SIG-M5 treated with dmso at 0.1 percent for 504 hours (cell line): ENCODE data around the gene GRID1.

Experiments
- DNase-seq: peaks from one replicate; lab custom pipeline; 2025; ENCODE audit not compliant: unreplicated experiment; lab: John Stamatoyannopoulos, UW

Gene GRID1

GRCh38 chr10:86153751-86154150, 212.8 kb downstream of the GRID1 start:
- DNase-seq = no peak

GRCh38 chr10:86152911-86153310, 213.7 kb downstream of the GRID1 start:
- DNase-seq = no peak

- DNase-seq = no peak
Observed at GRCh38 chr10:86152354-86152753, 214.2 kb downstream of the GRID1 start.

GRCh38 chr10:86151613-86152012, 215.0 kb downstream of the GRID1 start:
- DNase-seq = no peak

GRCh38 chr10:86149257-86149656, 217.3 kb downstream of the GRID1 start:
- DNase-seq = no peak

GRCh38 chr10:86148117-86148516, 218.5 kb downstream of the GRID1 start:
- no peak for DNase-seq

GRCh38 chr10:86144301-86144700, 222.3 kb downstream of the GRID1 start:
- DNase-seq = no peak

GRCh38 chr10:86141896-86142295, 224.7 kb downstream of the GRID1 start:
- DNase-seq = no peak

- DNase-seq = no peak
Observed at GRCh38 chr10:86139066-86139657, 227.4 kb downstream of the GRID1 start.

- no peak for DNase-seq
Observed at GRCh38 chr10:86138551-86139065, 228.0 kb downstream of the GRID1 start.

- no peak for DNase-seq
Observed at GRCh38 chr10:86137561-86137960, 229.0 kb downstream of the GRID1 start.

- DNase-seq = no peak
Observed at GRCh38 chr10:86136934-86137333, 229.7 kb downstream of the GRID1 start.

GRCh38 chr10:86135191-86135590, 231.4 kb downstream of the GRID1 start:
- DNase-seq = no peak

GRCh38 chr10:86130737-86131475, 235.7 kb downstream of the GRID1 start:
- DNase-seq = no peak

GRCh38 chr10:86130041-86130440, 236.6 kb downstream of the GRID1 start:
- no peak for DNase-seq

GRCh38 chr10:86128360-86128759, 238.2 kb downstream of the GRID1 start:
- no peak for DNase-seq

- DNase-seq = no peak
Observed at GRCh38 chr10:86127274-86127819, 239.2 kb downstream of the GRID1 start.

GRCh38 chr10:86124734-86125133, 241.9 kb downstream of the GRID1 start:
- no peak for DNase-seq

GRCh38 chr10:86123715-86124114, 242.9 kb downstream of the GRID1 start:
- no peak for DNase-seq

- no peak for DNase-seq
Observed at GRCh38 chr10:86123304-86123703, 243.3 kb downstream of the GRID1 start.

- DNase-seq = no peak
Observed at GRCh38 chr10:86122646-86123045, 243.9 kb downstream of the GRID1 start.

- DNase-seq = no peak
Observed at GRCh38 chr10:86121200-86121599, 245.4 kb downstream of the GRID1 start.
